HUES64 (cell line): Measurements from ENCODE around the gene DRC3.

Experiments
- H3K27ac ChIP-seq: 2 replicates; pipeline ENCODE4 v1.7.0; 2013; ENCODE audit warnings: low read depth, low read length, inconsistent platforms
- H3K27me3 ChIP-seq: 2 replicates; pipeline ENCODE4 v1.6.1; 2013; ENCODE audit warnings: mild to moderate bottlenecking, low read length; ENCODE audit not compliant: insufficient read depth
- H3K36me3 ChIP-seq: 2 replicates; pipeline ENCODE4 v1.6.1; 2013; ENCODE audit warnings: mild to moderate bottlenecking, low read length; ENCODE audit not compliant: insufficient read depth
- H3K4me1 ChIP-seq: 2 replicates; pipeline ENCODE4 v1.6.1; 2013; ENCODE audit warnings: mild to moderate bottlenecking, low read length, moderate library complexity; ENCODE audit not compliant: insufficient read depth
- H3K4me3 ChIP-seq: 2 replicates; pipeline ENCODE4 v1.5.1; 2013; ENCODE audit warnings: mild to moderate bottlenecking, low read length, moderate library complexity
- H3K9ac ChIP-seq: 2 replicates; pipeline ENCODE4 v1.6.1; 2013; ENCODE audit warnings: mild to moderate bottlenecking, low read depth, low read length
- H3K9me3 ChIP-seq: 2 replicates; pipeline ENCODE4 v1.6.1; 2013; ENCODE audit warnings: low read depth, low read length; ENCODE audit not compliant: insufficient read depth
- WGBS: fragments of 150-250, 120-280 bp; methylation state at CpG from one replicate; pipeline ENCODE4 v1.1.7; 2013; ENCODE audit warnings: missing lambda C conversion rate; 5-methylcytosine and 5-hydroxymethylcytosine counted together

The DRC3 gene

GRCh38 chr17:17957584-17957916 lies 15.1 kb upstream of the DRC3 start:
- Histone ChIP-seq H3K4me3 (no peak overlapping the region), H3K27me3 (no peaks in the 10 kb centered on the region), H3K4me1 (peaks cover 18% of the 10 kb centered on the region), H3K36me3 (no peaks in the 10 kb centered on the region), H3K9me3 (no peaks in the 10 kb centered on the region), H3K27ac (no peak overlapping the region), H3K9ac (no peak overlapping the region)
- WGBS: 98% methylated on average over 6 of the region's 7 CpGs

GRCh38 chr17:17958982-17959381 lies 13.7 kb upstream of the DRC3 start:
- Histone ChIP-seq H3K36me3 (no peaks in the 10 kb centered on the region), H3K4me1 (peaks cover 18% of the 10 kb centered on the region), H3K4me3 (no peak overlapping the region), H3K9ac (no peak overlapping the region), H3K9me3 (no peaks in the 10 kb centered on the region), H3K27ac (no peak overlapping the region), H3K27me3 (no peaks in the 10 kb centered on the region)
- WGBS: 88% methylated on average over 5 of the region's 5 CpGs

GRCh38 chr17:17959520-17960361 lies 12.9 kb upstream of the DRC3 start:
- Histone ChIP-seq H3K36me3 (no peaks in the 10 kb centered on the region), H3K27me3 (no peaks in the 10 kb centered on the region), H3K4me1 (peaks cover 18% of the 10 kb centered on the region), H3K27ac (no peak overlapping the region), H3K9me3 (no peaks in the 10 kb centered on the region), H3K9ac (no peak overlapping the region), H3K4me3 (no peak overlapping the region)
- 87% methylated on average over 7 of the region's 7 CpGs for WGBS

- H3K4me3 ChIP-seq: no peak overlapping the region
- H3K9me3 ChIP-seq: no peaks in the 10 kb centered on the region
- H3K4me1 ChIP-seq: peaks cover 18% of the 10 kb centered on the region
- no peak overlapping the region for H3K9ac ChIP-seq
- H3K27me3 ChIP-seq: no peaks in the 10 kb centered on the region
- no peaks in the 10 kb centered on the region for H3K36me3 ChIP-seq
- WGBS: 98% methylated on average over 5 of the region's 5 CpGs
- H3K27ac ChIP-seq: no peak overlapping the region
Measured at GRCh38 chr17:17960500-17961030, 12.1 kb upstream of the DRC3 start.

- Histone ChIP-seq H3K27me3 (no peaks in the 10 kb centered on the region), H3K9me3 (no peaks in the 10 kb centered on the region), H3K36me3 (no peaks in the 10 kb centered on the region), H3K27ac (no peak overlapping the region), H3K9ac (no peak overlapping the region), H3K4me1 (peaks cover 17% of the 10 kb centered on the region), H3K4me3 (no peak overlapping the region)
- 89% methylated on average over 4 of the region's 4 CpGs for WGBS
Measured at GRCh38 chr17:17963066-17963465, 9.6 kb upstream of the DRC3 start.

GRCh38 chr17:17963694-17964436 lies 8.8 kb upstream of the DRC3 start:
- H3K27me3 ChIP-seq: no peaks in the 10 kb centered on the region
- 89% methylated on average over 6 of the region's 7 CpGs for WGBS
- H3K9ac ChIP-seq: no peak overlapping the region
- no peaks in the 10 kb centered on the region for H3K36me3 ChIP-seq
- H3K4me3 ChIP-seq: no peak overlapping the region
- H3K27ac ChIP-seq: no peak overlapping the region
- H3K4me1 ChIP-seq: peaks cover 9% of the 10 kb centered on the region
- H3K9me3 ChIP-seq: no peaks in the 10 kb centered on the region

GRCh38 chr17:17964710-17965109 lies 8.0 kb upstream of the DRC3 start:
- 0 out of 2 replicates have a peak, but pooled peaks cover under 1% of the 10 kb centered on the region for H3K4me1 ChIP-seq
- WGBS: 75% methylated on average over 3 of the region's 4 CpGs

GRCh38 chr17:17965152-17965721 lies 7.4 kb upstream of the DRC3 start:
- Histone ChIP-seq H3K36me3 (no peaks in the 10 kb centered on the region), H3K4me1 (no peaks in the 10 kb centered on the region), H3K27ac (no peak overlapping the region), H3K4me3 (no peak overlapping the region), H3K9ac (no peak overlapping the region), H3K27me3 (no peaks in the 10 kb centered on the region), H3K9me3 (no peaks in the 10 kb centered on the region)
- 75% methylated on average over 2 of the region's 2 CpGs for WGBS

More at GRCh38 chr17:17964710-17965109, 8.0 kb upstream of the DRC3 start:
- Histone ChIP-seq H3K9me3 (no peaks in the 10 kb centered on the region), H3K27ac (no peak overlapping the region), H3K36me3 (no peaks in the 10 kb centered on the region), H3K9ac (no peak overlapping the region), H3K4me3 (no peak overlapping the region), H3K27me3 (no peaks in the 10 kb centered on the region)

- H3K4me3 ChIP-seq: no peak overlapping the region
- no peaks in the 10 kb centered on the region for H3K36me3 ChIP-seq
- H3K9me3 ChIP-seq: no peaks in the 10 kb centered on the region
- H3K9ac ChIP-seq: no peak overlapping the region
- no peak overlapping the region for H3K27ac ChIP-seq
- 0 out of 2 replicates have a peak, but pooled peaks cover 2% of the 10 kb centered on the region for H3K27me3 ChIP-seq
- 91% methylated on average over 3 of the region's 3 CpGs for WGBS
- H3K4me1 ChIP-seq: no peaks in the 10 kb centered on the region
Measured at GRCh38 chr17:17966399-17966798, 6.3 kb upstream of the DRC3 start.

- Histone ChIP-seq H3K27ac (no peak overlapping the region), H3K9me3 (no peaks in the 10 kb centered on the region), H3K9ac (no peak overlapping the region), H3K36me3 (no peaks in the 10 kb centered on the region), H3K4me1 (peaks cover 3% of the 10 kb centered on the region; the same call in 1 of the 2 replicates), H3K4me3 (peak overlapping the region; percentile 77; the same call in 1 of the 2 replicates), H3K27me3 (0 out of 2 replicates have a peak, but pooled peaks cover 2% of the 10 kb centered on the region)
- 36% methylated on average over 1 of the region's 1 CpG for whole genome bisulfite sequencing
Measured at GRCh38 chr17:17970699-17971430, 1.8 kb upstream of the DRC3 start.
